Measurements from ENCODE around the gene CTTN. TPM values are rescaled to one million over a fixed set of nuclear protein-coding genes. Genes with fewer than 3 reads are reported as not detected.
A peak's percentile ranks its signal among the peaks of the same experiment; 100 is the strongest.

CTTN gene
- total RNA-seq, 1 donor from 2014 or later = 1.1 TPM

DNA sequence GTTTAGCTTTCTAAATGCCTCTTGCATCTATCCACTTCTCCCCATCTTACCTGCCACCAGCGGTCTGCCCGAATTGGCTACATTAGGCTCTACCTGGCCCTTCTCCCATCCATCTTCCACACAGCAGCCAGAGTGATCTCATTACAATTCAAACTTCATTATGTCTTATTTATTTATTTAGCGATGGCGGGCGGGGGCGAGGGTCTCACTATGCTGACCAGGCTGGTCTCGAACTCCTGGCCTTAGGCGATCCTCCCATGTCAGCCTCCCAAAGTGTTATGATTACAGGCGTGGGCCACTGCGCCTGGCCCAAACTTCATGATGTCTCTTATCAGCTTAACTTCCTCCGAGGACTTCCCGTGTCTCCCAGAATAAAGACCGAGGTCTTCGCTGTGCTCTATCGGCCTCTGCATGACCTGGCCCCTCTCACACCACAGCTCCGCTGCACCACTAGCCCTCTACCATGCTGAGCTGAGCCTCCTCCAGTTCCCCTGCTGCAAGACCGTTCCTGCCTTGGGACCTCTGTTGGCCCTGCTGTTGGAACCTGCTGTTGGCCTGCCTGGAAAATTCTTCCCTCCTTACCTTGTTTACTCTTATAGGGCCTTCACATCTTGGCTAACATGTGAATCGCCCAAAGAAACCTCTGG is 870 bp upstream of the CTTN start:
- Mint-ChIP-seq H3K4me1 (peaks cover 27% of the 10 kb centered on the region), H3K27ac (no peak overlapping the region), H3K4me3 (peak overlapping the region; percentile 77), H3K27me3 (peaks cover 32% of the 10 kb centered on the region), H3K36me3 (ENCODE audit: low read depth) (no peaks in the 10 kb centered on the region), H3K9me3 (no peaks in the 10 kb centered on the region)
- no peak for DNase-seq
- intact Hi-C loops (cut with micrococcal nuclease) = loop anchor here (5.0 kb wide), 1 partner anchor 195 kb away; the partner anchor contains the start of gene FADD
- ChIA-PET POLR2A (no interaction called here), CTCF (no interaction called here)
- no peak for TF ChIP-seq CTCF (IDR thresholded peaks at IDR 0.05)
- ATAC-seq (ENCODE audit: low read depth) = no peak

GRCh38 chr11:70398834-70399680 is 728 bp downstream of the CTTN start:
- CTCF ChIA-PET = no interaction called here
- no peak for TF ChIP-seq CTCF (IDR thresholded peaks at IDR 0.05)
- no peaks in the 10 kb centered on the region for H3K9me3 Mint-ChIP-seq
- no peak for DNase-seq
- H3K27me3 Mint-ChIP-seq = peaks cover 24% of the 10 kb centered on the region
- peak overlapping the region; percentile 28 for H3K4me3 Mint-ChIP-seq
- peak; percentile 12 for ATAC-seq (ENCODE audit: low read depth)
- intact Hi-C loops (cut with micrococcal nuclease) = loop anchor here (1.0 to 5.0 kb wide), 3 partner anchors 36 to 197 kb away; partner anchors contain the start of genes FADD and PPFIA1
- no peaks in the 10 kb centered on the region for H3K36me3 Mint-ChIP-seq (ENCODE audit: low read depth)
- H3K27ac Mint-ChIP-seq = no peak overlapping the region
- H3K4me1 Mint-ChIP-seq = peaks cover 27% of the 10 kb centered on the region
- POLR2A ChIA-PET = interaction anchor here (0.8 kb wide), 1 partner anchor 11 kb away, joined by 3 read pairs; no protein-coding TSS in a partner anchor

DNA sequence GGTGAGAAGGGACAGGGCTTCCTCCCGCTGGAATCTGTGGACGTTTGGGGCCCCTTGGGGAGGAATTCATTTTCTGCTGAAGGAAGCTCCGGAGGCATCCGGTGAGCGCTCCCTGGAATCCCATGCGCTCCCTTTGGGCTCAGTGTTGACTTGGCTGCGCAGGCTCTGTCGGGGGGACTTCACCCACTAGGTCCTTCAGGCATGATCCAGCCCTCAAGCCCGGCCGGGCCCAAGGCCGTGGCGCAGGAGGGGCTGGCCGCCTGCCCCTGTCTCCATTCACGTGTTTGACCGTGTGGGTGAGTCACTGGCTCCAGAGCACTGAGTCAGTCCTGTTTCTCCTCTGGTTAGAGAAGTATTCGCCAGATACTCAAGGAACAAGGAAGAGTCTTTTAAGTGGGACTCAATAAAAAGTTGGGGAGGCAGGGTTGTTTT is 1.4 kb downstream of the CTTN start:
- ATAC-seq (ENCODE audit: low read depth) (no peak), DNase-seq (no peak)
- peaks cover 27% of the 10 kb centered on the region for H3K4me1 Mint-ChIP-seq
- CTCF ChIA-PET = no interaction called here
- H3K4me3 Mint-ChIP-seq = peak overlapping the region; percentile 19
- POLR2A ChIA-PET = interaction anchor here (0.6 kb wide), 1 partner anchor 14 kb away, joined by 3 read pairs; no protein-coding TSS in a partner anchor
- TF ChIP-seq CTCF (IDR thresholded peaks at IDR 0.05) = no peak
- no peaks in the 10 kb centered on the region for H3K36me3 Mint-ChIP-seq (ENCODE audit: low read depth)
- no peaks in the 10 kb centered on the region for H3K9me3 Mint-ChIP-seq
- peak overlapping the region; percentile 1 for H3K27ac Mint-ChIP-seq
- H3K27me3 Mint-ChIP-seq = peaks cover 19% of the 10 kb centered on the region
- intact Hi-C loops (cut with micrococcal nuclease) = loop anchor here (2.0 to 5.0 kb wide), 2 partner anchors 35 to 197 kb away; partner anchors contain the start of gene FADD

DNA sequence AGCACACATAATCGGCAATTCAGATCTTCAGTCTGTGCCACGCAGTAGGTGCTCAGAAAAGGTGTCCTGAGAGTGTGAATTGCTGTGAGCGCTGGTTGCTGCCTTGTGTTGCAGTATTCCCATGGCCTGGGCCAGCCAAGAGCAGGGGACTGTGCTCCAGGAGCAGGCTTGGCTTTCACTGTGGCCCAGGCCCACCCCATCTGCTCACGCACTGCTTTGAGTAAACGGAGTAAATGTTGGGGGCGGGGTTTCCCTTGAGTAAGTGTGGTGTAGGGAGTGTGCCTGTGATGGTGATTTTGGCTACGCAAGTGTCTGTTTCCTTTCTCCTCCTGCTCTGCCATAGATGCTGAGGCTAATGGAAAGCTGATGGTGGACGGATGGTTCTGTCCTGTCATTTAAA is 2.3 kb downstream of the CTTN start:
- H3K27ac Mint-ChIP-seq = no peak overlapping the region
- CTCF ChIA-PET = no interaction called here
- H3K27me3 Mint-ChIP-seq = peaks cover 21% of the 10 kb centered on the region
- TF ChIP-seq CTCF (IDR thresholded peaks at IDR 0.05) = no peak
- no peaks in the 10 kb centered on the region for H3K9me3 Mint-ChIP-seq
- no peaks in the 10 kb centered on the region for H3K36me3 Mint-ChIP-seq (ENCODE audit: low read depth)
- intact Hi-C loops (cut with micrococcal nuclease) = no loop called here
- no peak overlapping the region for H3K4me3 Mint-ChIP-seq
- POLR2A ChIA-PET = interaction anchor here (0.6 kb wide), 1 partner anchor 13 kb away, joined by 3 read pairs; no protein-coding TSS in a partner anchor
- peaks cover 27% of the 10 kb centered on the region for H3K4me1 Mint-ChIP-seq
- no peak for DNase-seq
- ATAC-seq (ENCODE audit: low read depth) = no peak

DNA sequence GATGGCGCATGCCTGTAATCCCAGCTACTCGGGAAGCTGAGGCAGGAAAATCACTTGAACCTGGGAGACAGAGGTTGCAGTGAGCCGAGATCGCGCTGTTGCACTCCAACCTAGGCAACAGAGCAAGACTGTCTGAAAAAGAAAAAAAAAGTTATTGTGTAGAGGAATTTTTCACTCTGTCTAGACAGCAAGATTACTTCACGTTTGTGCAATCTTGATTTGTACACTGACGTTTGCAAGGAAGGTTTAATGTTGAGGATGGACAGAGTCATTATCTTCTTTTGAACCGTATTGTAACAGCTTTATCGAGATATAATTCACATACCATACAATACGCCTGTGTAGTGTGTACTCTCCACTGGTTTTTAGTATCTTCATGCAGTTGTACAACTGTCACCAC is 3.7 kb downstream of the CTTN start:
- DNase-seq (no peak), ATAC-seq (ENCODE audit: low read depth) (no peak)
- no peaks in the 10 kb centered on the region for H3K36me3 Mint-ChIP-seq (ENCODE audit: low read depth)
- H3K27ac Mint-ChIP-seq = no peak overlapping the region
- intact Hi-C loops (cut with micrococcal nuclease) = no loop called here
- peaks cover 19% of the 10 kb centered on the region for H3K27me3 Mint-ChIP-seq
- TF ChIP-seq CTCF (IDR thresholded peaks at IDR 0.05) = no peak
- peaks cover 24% of the 10 kb centered on the region for H3K4me1 Mint-ChIP-seq
- H3K4me3 Mint-ChIP-seq = no peak overlapping the region
- CTCF ChIA-PET = interaction anchor here (0.7 kb wide), 1 partner anchor 33 kb away, joined by 3 read pairs; no protein-coding TSS in a partner anchor
- no peaks in the 10 kb centered on the region for H3K9me3 Mint-ChIP-seq
- POLR2A ChIA-PET = no interaction called here

All from activated B cell treated with CpG ODN at 0.5 μM for 24 hours (primary cell).